ENCODE measurements around the gene FAM9A.
"Not testable (repeated sequence)": the region's sequence is repeated elsewhere in the genome, so short reads cannot be mapped to it uniquely, and the experiment has no call there.

Gene FAM9A

GRCh38 chrX:8800351-8800750 is 832 bp downstream of the FAM9A start:
- DNase-seq, result not testable (repeated sequence)

GRCh38 chrX:8799281-8799680 is 1.9 kb downstream of the FAM9A start:
- not testable (repeated sequence) for DNase-seq

GRCh38 chrX:8798702-8799101 is 2.5 kb downstream of the FAM9A start:
- not testable (repeated sequence) for DNase-seq

- DNase-seq, result not testable (repeated sequence)
Measured at GRCh38 chrX:8787119-8787518, 14.1 kb downstream of the FAM9A start.

GRCh38 chrX:8784162-8784561 is 17.0 kb downstream of the FAM9A start:
- DNase-seq, result no peak

- DNase-seq, result no peak
Measured at GRCh38 chrX:8783714-8784098, 17.5 kb downstream of the FAM9A start.

- DNase-seq, result peak; percentile 43
Measured at GRCh38 chrX:8783097-8783713, 18.0 kb downstream of the FAM9A start.

- DNase-seq, result no peak
Measured at GRCh38 chrX:8782595-8782994, 18.6 kb downstream of the FAM9A start.

GRCh38 chrX:8781921-8782320 is 19.3 kb downstream of the FAM9A start:
- not testable (repeated sequence) for DNase-seq

- no peak for DNase-seq
Measured at GRCh38 chrX:8773117-8773516, 28.1 kb downstream of the FAM9A start.

GRCh38 chrX:8760021-8760420 is 41.2 kb downstream of the FAM9A start:
- no peak for DNase-seq

GRCh38 chrX:8758706-8759105 is 42.5 kb downstream of the FAM9A start:
- DNase-seq, result not testable (repeated sequence)

GRCh38 chrX:8757609-8758389 is 43.4 kb downstream of the FAM9A start:
- DNase-seq, result not testable (repeated sequence)

GRCh38 chrX:8755813-8756212 is 45.4 kb downstream of the FAM9A start:
- DNase-seq, result no peak

- no peak for DNase-seq
Measured at GRCh38 chrX:8755116-8755515, 46.1 kb downstream of the FAM9A start.

- no peak for DNase-seq
Measured at GRCh38 chrX:8749697-8750096, 51.5 kb downstream of the FAM9A start.

- DNase-seq, result no peak
Measured at GRCh38 chrX:8748855-8749254, 52.3 kb downstream of the FAM9A start.

- DNase-seq, result peak; percentile 72
Measured at GRCh38 chrX:8743126-8743732, 58.0 kb downstream of the FAM9A start.

- no peak for DNase-seq
Measured at GRCh38 chrX:8741981-8742380, 59.2 kb downstream of the FAM9A start.

Data from stimulated activated CD8-positive, alpha-beta memory T cell treated with anti-CD3 and anti-CD28 coated beads, Interleukin-4, amount 100 ng/mL, for 48 hours (primary cell).